ENCODE measurements around the gene ATP6V1D.
"Not testable (repeated sequence)": the region's sequence is repeated elsewhere in the genome, so short reads cannot be mapped to it uniquely, and the experiment has no call there.

ATP6V1D gene

GRCh38 chr14:67359775-67360469, at the start of gene ATP6V1D, which contains the start of gene EIF2S1:
TSS of gene ATP6V1D (minus strand) at chr14:67359804. CDS start at chr14:67359698, 106 bp downstream.
TSS of gene EIF2S1 (plus strand) at chr14:67360328. CDS start at chr14:67364768, 4,440 bp downstream.
- DNase-seq (ENCODE audit: low spot score): peak; percentile 96

GRCh38 chr14:67408122-67408801, 48.7 kb upstream of the ATP6V1D start:
- DNase-seq (ENCODE audit: low spot score): not testable (repeated sequence)

GRCh38 chr14:67405771-67406170, 46.2 kb upstream of the ATP6V1D start:
- no peak for DNase-seq (ENCODE audit: low spot score)

GRCh38 chr14:67400434-67400833, 40.8 kb upstream of the ATP6V1D start:
- DNase-seq (ENCODE audit: low spot score): no peak

- no peak for DNase-seq (ENCODE audit: low spot score)
Measured at GRCh38 chr14:67397536-67397935, 37.9 kb upstream of the ATP6V1D start.

- no peak for DNase-seq (ENCODE audit: low spot score)
Measured at GRCh38 chr14:67396381-67396970, 36.9 kb upstream of the ATP6V1D start.

- no peak for DNase-seq (ENCODE audit: low spot score)
Measured at GRCh38 chr14:67395876-67396189, 36.2 kb upstream of the ATP6V1D start.

- DNase-seq (ENCODE audit: low spot score): no peak
Measured at GRCh38 chr14:67395086-67395875, 35.7 kb upstream of the ATP6V1D start.

- DNase-seq (ENCODE audit: low spot score): no peak
Measured at GRCh38 chr14:67393689-67394088, 34.1 kb upstream of the ATP6V1D start.

- DNase-seq (ENCODE audit: low spot score): no peak
Measured at GRCh38 chr14:67392800-67393199, 33.2 kb upstream of the ATP6V1D start.

GRCh38 chr14:67392123-67392522, 32.5 kb upstream of the ATP6V1D start:
- no peak for DNase-seq (ENCODE audit: low spot score)

- DNase-seq (ENCODE audit: low spot score): no peak
Measured at GRCh38 chr14:67391268-67391667, 31.7 kb upstream of the ATP6V1D start.

GRCh38 chr14:67389811-67390534, 30.4 kb upstream of the ATP6V1D start:
- DNase-seq (ENCODE audit: low spot score): no peak

GRCh38 chr14:67389275-67389674, 29.7 kb upstream of the ATP6V1D start:
- DNase-seq (ENCODE audit: low spot score): no peak

- DNase-seq (ENCODE audit: low spot score): no peak
Measured at GRCh38 chr14:67387195-67387594, 27.6 kb upstream of the ATP6V1D start.

GRCh38 chr14:67385618-67386017, 26.0 kb upstream of the ATP6V1D start:
- DNase-seq (ENCODE audit: low spot score): no peak

GRCh38 chr14:67385120-67385519, 25.5 kb upstream of the ATP6V1D start:
- DNase-seq (ENCODE audit: low spot score): no peak

GRCh38 chr14:67377916-67378315, 18.3 kb upstream of the ATP6V1D start:
- no peak for DNase-seq (ENCODE audit: low spot score)

GRCh38 chr14:67373347-67373746, 13.7 kb upstream of the ATP6V1D start:
- no peak for DNase-seq (ENCODE audit: low spot score)

- no peak for DNase-seq (ENCODE audit: low spot score)
Measured at GRCh38 chr14:67372833-67373232, 13.2 kb upstream of the ATP6V1D start.

- DNase-seq (ENCODE audit: low spot score): no peak
Measured at GRCh38 chr14:67371247-67372148, 11.9 kb upstream of the ATP6V1D start.
